HUES48 (cell line): ENCODE results near the gene VPS37C.
A peak's percentile ranks its signal among the peaks of the same experiment; 100 is the strongest.
"Not testable (repeated sequence)": the region's sequence is repeated elsewhere in the genome, so short reads cannot be mapped to it uniquely, and the experiment has no call there.

Experiments used
- H3K27ac ChIP-seq: one replicate; pipeline ENCODE4 v1.7.0; 2013; ENCODE audit warnings: low read depth, low read length, inconsistent platforms
- H3K27me3 ChIP-seq: 2 replicates; pipeline ENCODE4 v1.6.1; 2013; ENCODE audit warnings: mild to moderate bottlenecking, low read length; ENCODE audit not compliant: control insufficient read depth, insufficient read depth
- H3K36me3 ChIP-seq: 2 replicates; pipeline ENCODE4 v1.6.1; 2013; ENCODE audit warnings: low read length; ENCODE audit not compliant: control insufficient read depth, insufficient read depth
- H3K4me1 ChIP-seq: 2 replicates; pipeline ENCODE4 v1.6.1; 2013; ENCODE audit warnings: mild to moderate bottlenecking, low read length; ENCODE audit not compliant: control insufficient read depth, insufficient read depth
- H3K4me3 ChIP-seq: 2 replicates; pipeline ENCODE4 v1.5.1; 2013; ENCODE audit warnings: mild to moderate bottlenecking, low read depth, low read length
- H3K9ac ChIP-seq: 2 replicates; pipeline ENCODE4 v1.6.1; 2013; ENCODE audit warnings: mild to moderate bottlenecking, low read depth, low read length, moderate library complexity
- H3K9me3 ChIP-seq: 2 replicates; pipeline ENCODE4 v1.6.1; 2013; ENCODE audit warnings: low read length; ENCODE audit not compliant: control insufficient read depth, insufficient read depth

VPS37C gene

GRCh38 chr11:61174273-61174672 is 13.0 kb upstream of the VPS37C start:
- no peak overlapping the region for H3K9ac ChIP-seq
- no peak overlapping the region for H3K27ac ChIP-seq
- H3K36me3 ChIP-seq = no peaks in the 10 kb centered on the region
- no peak overlapping the region for H3K4me3 ChIP-seq
- no peaks in the 10 kb centered on the region for H3K4me1 ChIP-seq
- H3K9me3 ChIP-seq = no peaks in the 10 kb centered on the region
- H3K27me3 ChIP-seq = 0 out of 2 replicates have a peak, but pooled peaks cover 6% of the 10 kb centered on the region

DNA sequence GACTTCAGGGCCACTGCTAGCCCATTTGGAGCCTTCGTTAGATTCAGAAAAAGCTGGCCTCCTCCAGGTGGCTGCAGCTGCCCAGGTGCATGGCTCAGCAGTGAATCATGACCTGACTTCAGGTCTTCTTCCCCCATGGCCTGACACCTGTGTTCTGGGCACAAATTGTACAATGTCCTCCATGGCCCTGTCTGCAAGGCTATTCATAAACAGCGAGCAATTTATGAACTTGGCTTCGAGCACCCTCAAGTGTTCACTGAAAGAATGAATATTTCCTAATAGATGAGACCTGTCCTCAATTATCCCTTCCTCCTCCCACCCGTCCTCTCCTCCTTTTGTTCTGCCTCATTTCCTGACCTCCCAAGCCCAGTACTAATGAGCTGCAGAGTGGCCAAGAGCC is 12.2 kb upstream of the VPS37C start:
- H3K9ac ChIP-seq = no peak overlapping the region
- no peak overlapping the region for H3K4me3 ChIP-seq
- no peaks in the 10 kb centered on the region for H3K4me1 ChIP-seq
- H3K36me3 ChIP-seq = no peaks in the 10 kb centered on the region
- H3K27me3 ChIP-seq = 0 out of 2 replicates have a peak, but pooled peaks cover 6% of the 10 kb centered on the region
- no peak overlapping the region for H3K27ac ChIP-seq
- H3K9me3 ChIP-seq = no peaks in the 10 kb centered on the region

DNA sequence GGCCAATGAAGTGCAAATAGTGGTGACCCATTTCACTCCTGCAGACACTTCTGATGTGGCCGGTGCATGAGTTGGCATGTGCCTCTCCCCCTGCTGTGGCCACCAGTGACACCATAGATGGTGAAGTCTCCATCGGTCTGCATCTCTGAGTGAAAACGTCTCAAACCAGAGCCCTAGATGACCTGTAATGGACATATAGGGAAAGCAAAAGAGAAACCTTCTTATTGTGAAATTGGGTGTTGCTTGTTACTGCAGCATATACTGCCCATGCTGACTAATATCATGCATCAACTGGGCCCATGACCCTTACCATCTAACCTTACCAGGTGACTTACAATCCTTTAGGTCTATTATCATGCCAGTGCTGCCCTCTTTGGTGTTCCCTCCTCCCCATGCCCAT is 11.7 kb upstream of the VPS37C start:
- H3K4me1 ChIP-seq = no peaks in the 10 kb centered on the region
- H3K9ac ChIP-seq = no peak overlapping the region
- H3K27ac ChIP-seq = no peak overlapping the region
- H3K27me3 ChIP-seq = 0 out of 2 replicates have a peak, but pooled peaks cover 6% of the 10 kb centered on the region
- H3K4me3 ChIP-seq = no peak overlapping the region
- no peaks in the 10 kb centered on the region for H3K9me3 ChIP-seq
- no peaks in the 10 kb centered on the region for H3K36me3 ChIP-seq

DNA sequence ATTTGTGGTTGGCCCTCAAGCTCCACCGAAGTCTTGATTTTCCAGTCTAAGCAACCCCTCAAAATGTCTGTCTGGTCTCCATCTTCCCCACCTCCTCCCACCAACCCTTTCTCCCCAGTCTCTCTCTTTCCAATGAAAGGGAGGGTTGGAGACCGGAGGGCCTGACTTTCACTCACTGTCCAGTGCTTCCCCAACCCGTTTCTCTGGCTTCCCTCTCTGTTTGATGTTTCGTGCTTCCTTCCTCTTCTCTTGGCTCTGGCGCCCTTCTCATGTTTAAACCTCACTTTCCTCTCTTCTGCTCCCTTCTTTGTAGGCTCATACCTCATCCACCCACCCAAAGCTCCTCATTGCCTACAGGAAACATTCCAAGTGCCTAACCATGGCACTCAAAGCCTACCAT is 11.1 kb upstream of the VPS37C start:
- no peaks in the 10 kb centered on the region for H3K36me3 ChIP-seq
- H3K27ac ChIP-seq = no peak overlapping the region
- no peaks in the 10 kb centered on the region for H3K4me1 ChIP-seq
- H3K27me3 ChIP-seq = 0 out of 2 replicates have a peak, but pooled peaks cover 6% of the 10 kb centered on the region
- H3K9ac ChIP-seq = no peak overlapping the region
- H3K4me3 ChIP-seq = no peak overlapping the region
- H3K9me3 ChIP-seq = no peaks in the 10 kb centered on the region; the same call in 1 of the 2 replicates

GRCh38 chr11:61171907-61172306 is 10.7 kb upstream of the VPS37C start:
- Histone ChIP-seq H3K4me1 (no peaks in the 10 kb centered on the region), H3K9me3 (no peaks in the 10 kb centered on the region; the same call in 1 of the 2 replicates), H3K9ac (no peak overlapping the region), H3K27ac (no peak overlapping the region), H3K4me3 (no peak overlapping the region), H3K36me3 (no peaks in the 10 kb centered on the region), H3K27me3 (0 out of 2 replicates have a peak, but pooled peaks cover 6% of the 10 kb centered on the region)

- no peaks in the 10 kb centered on the region for H3K4me1 ChIP-seq
- no peaks in the 10 kb centered on the region for H3K36me3 ChIP-seq
- H3K27me3 ChIP-seq = 0 out of 2 replicates have a peak, but pooled peaks cover 6% of the 10 kb centered on the region
- no peak overlapping the region for H3K9ac ChIP-seq
- H3K9me3 ChIP-seq = no peaks in the 10 kb centered on the region; the same call in 1 of the 2 replicates
- H3K27ac ChIP-seq = no peak overlapping the region
- no peak overlapping the region for H3K4me3 ChIP-seq
Observed at GRCh38 chr11:61170566-61170965, 9.3 kb upstream of the VPS37C start.

DNA sequence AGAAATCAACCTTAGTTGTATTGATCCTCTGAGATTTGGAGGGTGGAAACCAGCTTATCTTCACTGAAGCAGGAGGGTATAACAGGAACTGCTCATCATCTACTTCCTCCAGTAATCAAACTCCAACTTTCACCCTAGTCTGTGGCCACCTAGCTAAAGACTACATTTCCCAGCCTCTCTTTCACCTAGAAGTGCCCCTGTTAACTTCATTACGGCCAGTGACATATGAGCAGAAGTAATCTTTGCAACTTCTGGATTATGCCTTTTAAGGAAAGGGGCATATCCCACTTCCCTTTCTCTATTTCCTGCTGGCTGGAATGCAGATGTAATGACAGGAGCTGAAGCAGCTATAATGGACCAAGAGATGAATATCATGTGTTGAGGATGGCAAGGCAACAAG is 7.6 kb upstream of the VPS37C start:
- H3K27me3 ChIP-seq = no peaks in the 10 kb centered on the region
- H3K4me1 ChIP-seq = no peaks in the 10 kb centered on the region
- no peak overlapping the region for H3K9ac ChIP-seq
- H3K4me3 ChIP-seq = no peak overlapping the region
- H3K27ac ChIP-seq = no peak overlapping the region
- no peaks in the 10 kb centered on the region; the same call in 1 of the 2 replicates for H3K9me3 ChIP-seq
- H3K36me3 ChIP-seq = no peaks in the 10 kb centered on the region

DNA sequence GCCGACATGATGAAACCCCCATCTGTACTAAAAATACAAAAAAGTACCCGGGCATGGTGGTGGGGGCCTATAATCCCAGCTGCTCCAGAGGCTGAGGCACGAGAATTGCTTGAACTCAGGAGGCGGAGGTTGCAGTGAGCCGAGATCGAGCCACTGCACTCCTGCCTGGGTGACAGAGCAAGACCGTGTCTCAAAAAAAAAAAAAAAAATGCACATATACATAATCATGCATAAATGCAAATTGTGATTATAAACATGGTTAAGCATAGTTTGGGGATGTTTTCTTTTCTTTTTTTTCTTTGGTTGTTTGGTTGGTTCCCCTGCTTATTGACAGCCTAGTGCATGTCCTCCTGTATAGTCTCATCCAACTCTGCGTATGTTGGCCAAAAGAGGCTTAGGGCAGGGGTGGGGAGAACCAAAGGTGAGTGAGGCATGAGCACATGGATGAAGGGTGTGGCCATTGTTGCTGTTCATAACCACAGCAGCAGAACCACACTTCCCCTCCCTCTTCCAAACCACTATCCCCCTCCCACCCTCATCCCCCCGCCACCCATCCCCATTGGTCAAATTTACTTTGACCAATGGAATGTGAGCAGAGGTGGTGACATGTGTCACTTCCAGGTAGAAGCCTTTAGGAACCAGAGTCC is 6.9 kb upstream of the VPS37C start:
- Histone ChIP-seq H3K4me3 (no peak overlapping the region), H3K4me1 (no peaks in the 10 kb centered on the region), H3K27ac (no peak overlapping the region), H3K9ac (no peak overlapping the region), H3K9me3 (no peaks in the 10 kb centered on the region; the same call in 1 of the 2 replicates), H3K36me3 (no peaks in the 10 kb centered on the region), H3K27me3 (no peaks in the 10 kb centered on the region)

DNA sequence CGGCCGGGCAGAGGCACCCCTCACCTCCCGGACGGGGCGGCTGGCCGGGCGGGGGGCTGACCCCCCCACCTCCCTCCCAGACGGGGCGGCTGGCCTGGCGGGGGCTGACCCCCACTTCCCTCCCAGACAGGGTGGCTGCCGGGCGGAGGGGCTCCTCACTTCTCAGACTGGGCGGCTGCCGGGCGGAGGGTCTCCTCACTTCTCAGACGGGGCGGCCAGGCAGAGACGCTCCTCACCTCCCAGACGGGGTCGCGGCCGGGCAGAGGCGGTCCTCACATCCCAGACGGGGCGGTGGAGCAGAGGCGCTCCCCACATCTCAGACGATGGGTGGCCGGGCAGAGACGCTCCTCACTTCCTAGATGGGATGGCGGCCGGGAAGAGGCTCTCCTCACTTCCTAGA is 5.1 kb upstream of the VPS37C start:
- H3K9ac ChIP-seq, H3K9me3 ChIP-seq, H3K4me3 ChIP-seq, H3K27ac ChIP-seq, H3K4me1 ChIP-seq, H3K36me3 ChIP-seq, H3K27me3 ChIP-seq: not testable (repeated sequence)

GRCh38 chr11:61165785-61166184 is 4.6 kb upstream of the VPS37C start:
- H3K36me3 ChIP-seq, H3K27ac ChIP-seq, H3K9ac ChIP-seq, H3K4me3 ChIP-seq, H3K9me3 ChIP-seq, H3K4me1 ChIP-seq, H3K27me3 ChIP-seq: not testable (repeated sequence)

DNA sequence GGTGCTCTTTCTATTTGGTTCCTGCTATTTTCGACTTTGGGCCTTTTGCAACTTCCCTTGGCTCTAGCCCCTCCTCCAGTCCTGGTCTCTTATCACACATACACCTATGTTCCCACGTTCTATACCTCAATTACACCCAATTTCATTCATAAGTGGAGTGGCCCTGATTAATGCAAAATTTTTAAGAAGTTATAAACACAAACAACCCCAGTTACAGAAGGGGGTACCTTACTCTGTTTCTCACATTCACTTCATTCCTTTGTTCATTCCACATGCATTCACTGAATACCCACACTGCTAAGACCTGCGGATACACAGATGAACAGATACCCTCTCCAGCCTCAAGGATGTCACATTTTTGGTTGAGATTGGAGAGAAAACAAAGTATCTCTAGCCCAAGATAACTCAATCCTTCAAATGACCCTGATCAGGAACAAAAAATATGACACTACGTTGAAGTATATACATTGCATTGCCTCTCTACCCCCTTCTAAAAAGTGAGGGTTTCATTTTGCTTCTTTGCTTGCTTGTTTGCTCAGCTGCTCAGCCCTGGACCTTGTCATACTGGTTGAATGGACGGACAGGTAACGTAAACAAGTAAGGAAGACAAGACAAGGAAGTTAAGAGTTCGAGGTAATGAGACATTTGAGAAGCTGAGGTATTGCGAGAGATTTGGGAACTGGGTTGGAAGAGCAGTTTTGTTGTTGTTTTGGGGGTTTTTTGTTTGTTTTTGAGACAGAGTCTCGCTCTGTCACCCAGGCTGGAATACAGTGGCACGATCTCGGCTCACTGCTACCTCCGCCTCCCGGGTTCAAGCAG is 3.6 kb upstream of the VPS37C start:
- no peaks in the 10 kb centered on the region; the same call in 1 of the 2 replicates for H3K9me3 ChIP-seq
- peaks cover 10% of the 10 kb centered on the region for H3K4me1 ChIP-seq
- no peaks in the 10 kb centered on the region for H3K36me3 ChIP-seq
- no peaks in the 10 kb centered on the region for H3K27me3 ChIP-seq
- no peak overlapping the region for H3K4me3 ChIP-seq
- H3K27ac ChIP-seq = peak overlapping the region; percentile 51
- H3K9ac ChIP-seq = no peak overlapping the region
